Liver (tissue), 9 donors: Measurements from ENCODE around the gene PSMD12. TPM values are rescaled to one million over a fixed set of nuclear protein-coding genes. Genes with fewer than 3 reads are reported as not detected.

ENCODE experiments used
- DNase-seq: peaks from one replicate; pipeline ENCODE4 v3.0.0-alpha.2; 2017; ENCODE audit warnings: low spot score
- H3K27ac ChIP-seq, 2 donors: one replicate each; pipeline ENCODE4 v1.7.0; 2013; ENCODE audit warnings: inconsistent platforms in 2 of 2, low read length in 2 of 2, control low read depth in 1 of 2, low read depth in 1 of 2, mild to moderate bottlenecking in 1 of 2
- H3K27me3 ChIP-seq, 4 donors: one replicate each; pipeline versions ENCODE4 v1.6.1 to v1.7.0; 2013; ENCODE audit warnings: low read length in 3 of 4, inconsistent platforms in 1 of 4, mild to moderate bottlenecking in 1 of 4, moderate library complexity in 1 of 4; ENCODE audit not compliant: control insufficient read depth in 4 of 4, insufficient read depth in 4 of 4
- H3K36me3 ChIP-seq, 4 donors: one replicate each; pipeline versions ENCODE4 v1.6.1 to v1.7.0; 2013; ENCODE audit warnings: low read length in 3 of 4, mild to moderate bottlenecking in 3 of 4, low read depth in 1 of 4, moderate library complexity in 1 of 4; ENCODE audit not compliant: control insufficient read depth in 4 of 4, insufficient read depth in 3 of 4
- H3K4me1 ChIP-seq, 4 donors: one replicate each; pipeline versions ENCODE4 v1.6.1 to v1.7.0; 2013; ENCODE audit warnings: low read length in 3 of 4, mild to moderate bottlenecking in 3 of 4, moderate library complexity in 1 of 4; ENCODE audit not compliant: control insufficient read depth in 4 of 4, insufficient read depth in 4 of 4
- H3K4me3 ChIP-seq, 3 donors: one replicate each; pipeline versions ENCODE4 v1.6.1 to v1.7.0; 2013; ENCODE audit warnings: low read length in 3 of 3, control low read depth in 1 of 3, low read depth in 1 of 3, mild to moderate bottlenecking in 1 of 3
- H3K9ac ChIP-seq, 2 donors: one replicate each; pipeline ENCODE4 v1.7.0; 2013; ENCODE audit warnings: low read length in 2 of 2, mild to moderate bottlenecking in 2 of 2, moderate library complexity in 2 of 2, control low read depth in 1 of 2, low read depth in 1 of 2
- H3K9me3 ChIP-seq, 4 donors: one replicate each; pipeline versions ENCODE4 v1.6.1 to v1.7.0; 2013; ENCODE audit warnings: low read length in 3 of 4; ENCODE audit not compliant: control insufficient read depth in 4 of 4
- ATF3 ChIP-seq: IDR thresholded peaks from 2 replicates; pipeline ENCODE4 v1.6.1; 2016; ENCODE audit warnings: antibody characterized with exemption
- EGR1 ChIP-seq, 2 donors: IDR thresholded peaks; 2 replicates each; pipeline ENCODE4 v1.6.1; 2016 to 2018; ENCODE audit warnings: antibody characterized with exemption in 2 of 2, low read depth in 2 of 2
- FOXA1 ChIP-seq: IDR thresholded peaks from 2 replicates; pipeline ENCODE4 v1.6.1; 2016; ENCODE audit warnings: antibody characterized with exemption
- GABPA ChIP-seq, 2 donors: IDR thresholded peaks in 1 of 2; conservative IDR thresholded peaks in 1 of 2; 2 replicates each; pipeline ENCODE4 v1.6.1; 2016; ENCODE audit warnings: antibody characterized with exemption in 2 of 2, mild to moderate bottlenecking in 1 of 2, moderate library complexity in 1 of 2
- HNF4A ChIP-seq, 2 donors: conservative IDR thresholded peaks; 2 replicates each; pipeline ENCODE4 v1.6.1; 2016; ENCODE audit warnings: antibody characterized with exemption in 2 of 2, mild to moderate bottlenecking in 2 of 2
- HNF4G ChIP-seq: IDR thresholded peaks from 2 replicates; pipeline ENCODE4 v1.6.1; 2016; ENCODE audit warnings: antibody characterized with exemption
- JUND ChIP-seq, 2 donors: IDR thresholded peaks; 2 replicates each; pipeline ENCODE4 v1.6.1; 2016; ENCODE audit warnings: antibody characterized with exemption in 2 of 2
- RAD21 ChIP-seq, 2 donors: IDR thresholded peaks; 2 replicates each; pipeline ENCODE4 v1.6.1; 2016; ENCODE audit warnings: antibody characterized with exemption in 2 of 2, mild to moderate bottlenecking in 2 of 2
- REST ChIP-seq: IDR thresholded peaks from 2 replicates; pipeline ENCODE4 v1.6.1; 2016; ENCODE audit warnings: antibody characterized with exemption, mild to moderate bottlenecking
- RXRA ChIP-seq, 2 donors: IDR thresholded peaks; 2 replicates each; pipeline ENCODE4 v1.6.1; 2017 to 2018; ENCODE audit warnings: antibody characterized with exemption in 2 of 2, mild to moderate bottlenecking in 1 of 2
- SP1 ChIP-seq: IDR thresholded peaks from 2 replicates; pipeline ENCODE4 v1.6.1; 2018; ENCODE audit warnings: antibody characterized with exemption, mild to moderate bottlenecking
- TAF1 ChIP-seq: conservative IDR thresholded peaks from 2 replicates; pipeline ENCODE4 v1.6.1; 2016; ENCODE audit warnings: antibody characterized with exemption, mild to moderate bottlenecking
- YY1 ChIP-seq: IDR thresholded peaks from 2 replicates; pipeline ENCODE4 v1.6.1; 2016; ENCODE audit warnings: antibody characterized with exemption, mild to moderate bottlenecking
- ZBTB33 ChIP-seq: IDR thresholded peaks from 2 replicates; pipeline ENCODE4 v1.6.1; 2016; ENCODE audit warnings: antibody characterized with exemption
- WGBS: extraction: QIAGEN DNeasy Blood & Tissue Kit; methylation state at CpG from one replicate; pipeline ENCODE4 v1.1.7; 2013; 5-methylcytosine and 5-hydroxymethylcytosine counted together
- polyA plus RNA-seq, 2 donors: library from polyadenylated mRNA; stranded (reverse) in 1 of 2; unstranded in 1 of 2; fragments of 200-250 nt in 1 of 2; fragments of >200 nt in 1 of 2; fragmentation: Nextera tagmentation in 1 of 2; extraction: Ambion mirVana in 1 of 2; gene quantifications; one replicate each; pipeline versions ENCODE4 v1.2.1 to v1.2.3, GENCODE V29; 2013 to 2015
- total RNA-seq, 2 donors: library from RNA; depleted of rRNA; stranded (reverse); fragments of >200 nt; gene quantifications; one replicate each; pipeline ENCODE4 v1.2.3, GENCODE V29; 2014
- TF ChIP-seq, protein P1 (sequence below): fragments of 150-350 bp; IDR thresholded peaks from 2 replicates; pipeline ENCODE4 v1.5.1; 2017; ENCODE audit warnings: improper control_type of control experiment, low read depth, low read length; ENCODE audit not compliant: missing input control
- TF ChIP-seq, protein P2 (sequence below): IDR thresholded peaks from 2 replicates; pipeline ENCODE4 v1.6.1; 2016; ENCODE audit warnings: antibody characterized with exemption
- donor health status: healthy.
- donor health status: healthy.
- donor health status: healthy.
- donor health status: healthy.
- donor health status: healthy.

PSMD12 gene
- total and polyA plus RNA-seq, 4 donors, result 17.3 to 34.0 (median 25.7) TPM

- Histone ChIP-seq H3K4me1 (no peaks in the 10 kb centered on the region), H3K4me3 (no peak overlapping the region), H3K9ac (no peak overlapping the region), H3K27ac (no peak overlapping the region), H3K9me3 (no peaks in the 10 kb centered on the region), H3K27me3 (no peaks in the 10 kb centered on the region), H3K36me3 (peaks cover 5 to 49% (median 36%) of the 10 kb centered on the region in 4 donors)
- no peak for DNase-seq
- WGBS, result 91% methylated on average over 8 of the region's 8 CpGs
- TF ChIP-seq ZBTB33 (no peak), YY1 (no peak), HNF4A (conservative IDR thresholded peaks at IDR 0.05) (no peak), EGR1 (IDR thresholded peaks at IDR 0.05; ENCODE audit: low read depth in 2 of 2) (no peak), SP1 (no peak), RXRA (IDR thresholded peaks at IDR 0.05) (no peak), HNF4G (no peak), GABPA (IDR thresholded peaks at IDR 0.05 in 1 of 2, conservative IDR thresholded peaks at IDR 0.05 in 1 of 2) (no peak), TAF1 (no peak), FOXA1 (no peak), JUND (IDR thresholded peaks at IDR 0.05) (no peak), ATF3 (no peak)
- TF ChIP-seq, protein P1, sequence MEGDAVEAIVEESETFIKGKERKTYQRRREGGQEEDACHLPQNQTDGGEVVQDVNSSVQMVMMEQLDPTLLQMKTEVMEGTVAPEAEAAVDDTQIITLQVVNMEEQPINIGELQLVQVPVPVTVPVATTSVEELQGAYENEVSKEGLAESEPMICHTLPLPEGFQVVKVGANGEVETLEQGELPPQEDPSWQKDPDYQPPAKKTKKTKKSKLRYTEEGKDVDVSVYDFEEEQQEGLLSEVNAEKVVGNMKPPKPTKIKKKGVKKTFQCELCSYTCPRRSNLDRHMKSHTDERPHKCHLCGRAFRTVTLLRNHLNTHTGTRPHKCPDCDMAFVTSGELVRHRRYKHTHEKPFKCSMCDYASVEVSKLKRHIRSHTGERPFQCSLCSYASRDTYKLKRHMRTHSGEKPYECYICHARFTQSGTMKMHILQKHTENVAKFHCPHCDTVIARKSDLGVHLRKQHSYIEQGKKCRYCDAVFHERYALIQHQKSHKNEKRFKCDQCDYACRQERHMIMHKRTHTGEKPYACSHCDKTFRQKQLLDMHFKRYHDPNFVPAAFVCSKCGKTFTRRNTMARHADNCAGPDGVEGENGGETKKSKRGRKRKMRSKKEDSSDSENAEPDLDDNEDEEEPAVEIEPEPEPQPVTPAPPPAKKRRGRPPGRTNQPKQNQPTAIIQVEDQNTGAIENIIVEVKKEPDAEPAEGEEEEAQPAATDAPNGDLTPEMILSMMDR, result no peak
- TF ChIP-seq, protein P2, sequence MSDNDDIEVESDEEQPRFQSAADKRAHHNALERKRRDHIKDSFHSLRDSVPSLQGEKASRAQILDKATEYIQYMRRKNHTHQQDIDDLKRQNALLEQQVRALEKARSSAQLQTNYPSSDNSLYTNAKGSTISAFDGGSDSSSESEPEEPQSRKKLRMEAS, result no peak
These were observed 12.3 kb downstream of the PSMD12 start for GRCh38 chr17:67353929-67354574.

DNA sequence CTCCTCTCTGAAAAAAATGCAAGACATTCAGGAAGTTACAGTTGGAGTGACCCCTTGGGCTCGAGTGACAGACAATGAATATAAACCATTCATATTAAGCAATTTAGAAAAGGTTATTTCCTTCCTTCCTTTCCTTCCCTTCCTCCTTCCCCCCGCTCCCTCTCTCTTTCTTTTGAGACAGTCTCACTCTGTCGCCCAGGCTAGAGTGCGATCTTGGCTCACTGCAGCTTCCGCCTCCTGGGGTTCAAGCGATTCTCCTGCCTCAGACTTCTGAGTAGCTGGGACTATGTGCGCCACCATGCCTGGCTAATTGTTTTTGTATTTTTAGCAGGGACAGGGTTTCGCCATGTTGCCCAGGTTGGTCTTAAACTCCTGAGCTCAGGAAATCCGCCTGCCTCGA, 13.2 kb downstream of the PSMD12 start:
- no peak for DNase-seq

GRCh38 chr17:67349420-67349819, 17.0 kb downstream of the PSMD12 start:
- 95% methylated on average over 1 of the region's 1 CpG for WGBS
- H3K4me3 ChIP-seq, result no peak overlapping the region
- no peak overlapping the region for H3K27ac ChIP-seq
- H3K36me3 ChIP-seq, result peaks cover 11 to 72% (median 54%) of the 10 kb centered on the region in 4 donors
- H3K27me3 ChIP-seq, result no peaks in the 10 kb centered on the region
- H3K9ac ChIP-seq, result no peak overlapping the region
- no peaks in the 10 kb centered on the region for H3K4me1 ChIP-seq
- no peaks in the 10 kb centered on the region for H3K9me3 ChIP-seq
- TF ChIP-seq SP1 (no peak), REST (no peak), TAF1 (no peak), EGR1 (IDR thresholded peaks at IDR 0.05; ENCODE audit: low read depth in 2 of 2) (no peak), HNF4G (no peak), RAD21 (IDR thresholded peaks at IDR 0.05) (no peak), ZBTB33 (no peak), GABPA (IDR thresholded peaks at IDR 0.05 in 1 of 2, conservative IDR thresholded peaks at IDR 0.05 in 1 of 2) (no peak), RXRA (IDR thresholded peaks at IDR 0.05) (no peak)
- TF ChIP-seq, protein P2, result no peak
- DNase-seq, result no peak

More for the DNA sequence above, 13.2 kb downstream of the PSMD12 start:
- no peak for TF ChIP-seq JUND (IDR thresholded peaks at IDR 0.05)
- Histone ChIP-seq H3K36me3 (peaks cover 10 to 57% (median 41%) of the 10 kb centered on the region in 4 donors), H3K9me3 (no peaks in the 10 kb centered on the region), H3K4me3 (no peak overlapping the region), H3K4me1 (no peaks in the 10 kb centered on the region), H3K27me3 (no peaks in the 10 kb centered on the region), H3K27ac (no peak overlapping the region), H3K9ac (no peak overlapping the region)
- WGBS, result 81% methylated on average over 10 of the region's 10 CpGs
